LoVo (cell line): ENCODE data around the gene MBD5.

ENCODE experiments used
- DNase-seq: peaks from one replicate; pipeline ENCODE4 v3.0.0-alpha.2; 2016; ENCODE audit warnings: low spot score

Gene MBD5

GRCh38 chr2:148302526-148302925 lies 281.6 kb downstream of the MBD5 start:
- no peak for DNase-seq

- DNase-seq: no peak
These were observed 282.3 kb downstream of the MBD5 start for GRCh38 chr2:148303161-148303560.

GRCh38 chr2:148305476-148305875 lies 284.6 kb downstream of the MBD5 start:
- no peak for DNase-seq

- DNase-seq: no peak
These were observed 285.1 kb downstream of the MBD5 start for GRCh38 chr2:148306027-148306426.

GRCh38 chr2:148317598-148317997 lies 296.7 kb downstream of the MBD5 start:
- DNase-seq: no peak

GRCh38 chr2:148338541-148338940 lies 317.6 kb downstream of the MBD5 start:
- no peak for DNase-seq

GRCh38 chr2:148342086-148342485 lies 321.2 kb downstream of the MBD5 start:
- no peak for DNase-seq

GRCh38 chr2:148350199-148350598 lies 329.3 kb downstream of the MBD5 start:
- no peak for DNase-seq

GRCh38 chr2:148351437-148352143 lies 330.7 kb downstream of the MBD5 start:
- DNase-seq: no peak

GRCh38 chr2:148358375-148358774 lies 337.5 kb downstream of the MBD5 start:
- no peak for DNase-seq

- DNase-seq: no peak
These were observed 339.8 kb downstream of the MBD5 start for GRCh38 chr2:148360662-148361061.

GRCh38 chr2:148362144-148362796 lies 341.4 kb downstream of the MBD5 start:
- DNase-seq: no peak

GRCh38 chr2:148375214-148375613 lies 354.3 kb downstream of the MBD5 start:
- no peak for DNase-seq

- DNase-seq: no peak
These were observed 370.4 kb downstream of the MBD5 start for GRCh38 chr2:148391324-148391723.

- DNase-seq: no peak
These were observed 381.9 kb downstream of the MBD5 start for GRCh38 chr2:148402786-148403185.

- no peak for DNase-seq
These were observed 390.0 kb downstream of the MBD5 start for GRCh38 chr2:148410899-148411298.

GRCh38 chr2:148416248-148416647 lies 395.4 kb downstream of the MBD5 start:
- DNase-seq: no peak

GRCh38 chr2:148430101-148430500 lies 409.2 kb downstream of the MBD5 start:
- DNase-seq: no peak

- no peak for DNase-seq
These were observed 427.0 kb downstream of the MBD5 start for GRCh38 chr2:148447877-148448276.

- DNase-seq: no peak
These were observed 429.6 kb downstream of the MBD5 start for GRCh38 chr2:148450531-148450930.

- DNase-seq: no peak
These were observed 430.2 kb downstream of the MBD5 start for GRCh38 chr2:148451046-148451445.

- DNase-seq: no peak
These were observed 434.9 kb downstream of the MBD5 start for GRCh38 chr2:148455791-148456190.

- no peak for DNase-seq
These were observed 437.3 kb downstream of the MBD5 start for GRCh38 chr2:148458171-148458570.

GRCh38 chr2:148459377-148459778 lies 438.5 kb downstream of the MBD5 start:
- no peak for DNase-seq
